GM23338 (cell line): ENCODE measurements around the gene CYRIA. TPM values are rescaled to one million over a fixed set of nuclear protein-coding genes. Genes with fewer than 3 reads are reported as not detected.

Experiments used
- ATAC-seq: fragments of 200-7000 bp; cut with Tn5 transposase; 3 replicates; pipeline ENCODE4 v1.9.1; 2020
- DNase-seq: peaks from one replicate; pipeline ENCODE4 v3.0.0-alpha.2; 2015; ENCODE audit warnings: low spot score
- H2AFZ ChIP-seq: fragments of 200-600 bp; sonication (generic); 2 replicates; pipeline ENCODE4 v1.8.0; 2016; ENCODE audit warnings: antibody characterized with exemption, mild to moderate bottlenecking, moderate library complexity
- H3F3A ChIP-seq: fragments of 200-600 bp; sonication (generic); replicated peaks from 2 replicates; pipeline ENCODE4 v1.8.0; 2017; ENCODE audit warnings: antibody characterized with exemption, mixed run types, low read depth
- H3K27ac ChIP-seq: fragments of 200-600 bp; sonication (generic); 2 replicates; pipeline ENCODE4 v1.6.1; 2016; ENCODE audit warnings: low read depth
- H3K27me3 ChIP-seq: fragments of 200-600 bp; sonication (generic); 2 replicates; pipeline ENCODE4 v1.8.0; 2016; ENCODE audit warnings: mild to moderate bottlenecking, mixed run types, moderate library complexity; ENCODE audit not compliant: insufficient read depth
- H3K36me3 ChIP-seq: fragments of 200-600 bp; sonication (generic); 2 replicates; pipeline ENCODE4 v1.8.0; 2016; ENCODE audit warnings: mild to moderate bottlenecking; ENCODE audit not compliant: insufficient read depth
- H3K4me1 ChIP-seq: fragments of 200-600 bp; sonication (generic); 2 replicates; pipeline ENCODE4 v1.8.0; 2016; ENCODE audit warnings: mild to moderate bottlenecking, moderate library complexity; ENCODE audit not compliant: insufficient read depth
- H3K4me2 ChIP-seq: fragments of 200-600 bp; sonication (generic); 2 replicates; pipeline ENCODE4 v1.7.1; 2017; ENCODE audit warnings: mixed run types
- H3K4me3 ChIP-seq: fragments of 200-600 bp; sonication (generic); 2 replicates; pipeline ENCODE4 v1.6.1; 2016; ENCODE audit warnings: mixed run types
- H3K79me2 ChIP-seq: fragments of 200-600 bp; sonication (generic); replicated peaks from 2 replicates; pipeline ENCODE4 v1.8.0; 2017; ENCODE audit warnings: mild to moderate bottlenecking; ENCODE audit not compliant: insufficient read depth
- H3K9me2 ChIP-seq: fragments of 200-600 bp; sonication (generic); 2 replicates; pipeline ENCODE4 v1.8.0; 2017; ENCODE audit not compliant: insufficient read depth
- H4K20me1 ChIP-seq: fragments of 200-600 bp; sonication (generic); replicated peaks from 2 replicates; pipeline ENCODE4 v1.8.0; 2017; ENCODE audit warnings: mild to moderate bottlenecking; ENCODE audit not compliant: insufficient read depth
- H3K27ac Mint-ChIP-seq: 2 replicates; pipeline ENCODE4 v1.8.0; 2020; ENCODE audit warnings: inconsistent platforms, mild to moderate bottlenecking, moderate library complexity, mixed read lengths
- H3K27me3 Mint-ChIP-seq: 3 replicates; pipeline ENCODE4 v1.8.0; 2022; ENCODE audit warnings: low read depth, mild to moderate bottlenecking, moderate library complexity, mixed read lengths, inconsistent platforms; ENCODE audit not compliant: insufficient read depth, poor library complexity
- H3K36me3 Mint-ChIP-seq: 3 replicates; pipeline ENCODE4 v1.8.0; 2021; ENCODE audit warnings: low read depth, mild to moderate bottlenecking, inconsistent platforms, moderate library complexity, mixed read lengths
- H3K4me1 Mint-ChIP-seq: 3 replicates; pipeline ENCODE4 v1.8.0; 2020; ENCODE audit warnings: mild to moderate bottlenecking, inconsistent platforms, mixed read lengths
- H3K4me3 Mint-ChIP-seq: 3 replicates; pipeline ENCODE4 v1.8.0; 2021; ENCODE audit warnings: moderate library complexity, mild to moderate bottlenecking, inconsistent platforms, mixed read lengths
- H3K9me3 Mint-ChIP-seq: 3 replicates; pipeline ENCODE4 v1.8.0; 2020; ENCODE audit warnings: moderate library complexity, mild to moderate bottlenecking, inconsistent platforms, mixed read lengths
- CREB1 ChIP-seq: fragments of 250-450 bp; sonication (Bioruptor Pico); IDR thresholded peaks from 2 replicates; pipeline ENCODE4 v1.5.0; 2020; ENCODE audit warnings: low read depth, mild to moderate bottlenecking, moderate library complexity
- EZH2 ChIP-seq: fragments of 200-600 bp; sonication (generic); IDR thresholded peaks from one replicate; pipeline ENCODE4 v1.8.0; 2017; ENCODE audit warnings: antibody characterized with exemption, mild to moderate bottlenecking, low read depth; ENCODE audit not compliant: unreplicated experiment
- EZH2phosphoT487 ChIP-seq: fragments of 200-600 bp; sonication (generic); IDR thresholded peaks from one replicate; pipeline ENCODE4 v1.8.1; 2018; ENCODE audit warnings: antibody characterized with exemption; ENCODE audit not compliant: unreplicated experiment
- JUNB ChIP-seq: IDR thresholded peaks from one replicate; pipeline ENCODE4 v1.6.1; 2016; ENCODE audit warnings: antibody characterized with exemption; ENCODE audit not compliant: unreplicated experiment
- POLR2AphosphoS5 ChIP-seq: IDR thresholded peaks from 2 replicates; pipeline ENCODE4 v1.6.1; 2016; ENCODE audit warnings: antibody characterized with exemption, low read depth
- STAT1 ChIP-seq: IDR thresholded peaks from one replicate; pipeline ENCODE4 v1.6.1; 2016; ENCODE audit warnings: antibody characterized with exemption; ENCODE audit not compliant: unreplicated experiment
- ZNF114 ChIP-seq: fragments of 250-450 bp; sonication (Bioruptor Pico); IDR thresholded peaks from 2 replicates; pipeline ENCODE4 v1.5.0; 2020; ENCODE audit warnings: mild to moderate bottlenecking, moderate library complexity
- ZNF331 ChIP-seq: fragments of 250-450 bp; sonication (Bioruptor Pico); IDR thresholded peaks from 2 replicates; pipeline ENCODE4 v1.5.0; 2020; ENCODE audit warnings: low read depth, mild to moderate bottlenecking, moderate library complexity
- ZNF462 ChIP-seq: fragments of 250-450 bp; sonication (Bioruptor Pico); IDR thresholded peaks from 2 replicates; pipeline ENCODE4 v1.5.0; 2020; ENCODE audit warnings: mild to moderate bottlenecking, moderate library complexity
- polyA plus RNA-seq: library from polyadenylated mRNA; unstranded; fragments of >200 nt; fragmentation: Nextera tagmentation; extraction: Ambion mirVana; gene quantifications from 2 replicates; pipeline ENCODE4 v1.2.1, GENCODE V29; 2016
- total RNA-seq: library from RNA; depleted of rRNA; stranded (reverse); fragments of >200 nt; shearing (Covaris generic); gene quantifications from 2 replicates; pipeline ENCODE4 v1.2.3, GENCODE V29; 2014
- TF ChIP-seq, protein P1 (sequence below): IDR thresholded peaks from 2 replicates; pipeline ENCODE4 v1.6.1; 2016; ENCODE audit warnings: antibody characterized with exemption
- TF ChIP-seq, protein P2 (sequence below), 2 experiments: fragments of 200-600 bp in 1 of 2; sonication (generic) in 1 of 2; conservative IDR thresholded peaks; 2 replicates each; pipeline versions ENCODE4 v1.5.1 to v1.6.1; 2016 to 2017; ENCODE audit warnings: antibody characterized with exemption in 2 of 2, low read depth in 2 of 2, mild to moderate bottlenecking in 2 of 2, moderate library complexity in 1 of 2

CYRIA gene
- total and polyA plus RNA-seq, 2 experiments from 2014 or later = 3.0 to 5.3 TPM

DNA sequence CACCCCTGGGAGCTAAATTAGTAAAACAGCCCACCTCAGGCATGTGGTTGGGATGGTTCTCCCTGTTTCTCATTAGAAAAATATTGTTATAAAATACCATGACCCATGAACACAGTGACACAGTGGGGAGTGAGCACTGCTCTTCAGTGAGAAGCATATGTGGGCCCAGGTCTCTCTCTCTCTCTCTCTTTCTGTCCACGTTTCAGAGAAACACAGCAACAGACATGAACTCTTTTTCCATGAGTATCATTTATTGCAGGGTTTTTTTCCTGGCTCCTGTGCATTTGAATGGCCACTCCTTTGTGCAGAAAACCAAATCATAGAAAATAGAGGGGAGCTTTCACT is 41.2 kb downstream of the CYRIA start (continued):
- TF ChIP-seq, protein P1, sequence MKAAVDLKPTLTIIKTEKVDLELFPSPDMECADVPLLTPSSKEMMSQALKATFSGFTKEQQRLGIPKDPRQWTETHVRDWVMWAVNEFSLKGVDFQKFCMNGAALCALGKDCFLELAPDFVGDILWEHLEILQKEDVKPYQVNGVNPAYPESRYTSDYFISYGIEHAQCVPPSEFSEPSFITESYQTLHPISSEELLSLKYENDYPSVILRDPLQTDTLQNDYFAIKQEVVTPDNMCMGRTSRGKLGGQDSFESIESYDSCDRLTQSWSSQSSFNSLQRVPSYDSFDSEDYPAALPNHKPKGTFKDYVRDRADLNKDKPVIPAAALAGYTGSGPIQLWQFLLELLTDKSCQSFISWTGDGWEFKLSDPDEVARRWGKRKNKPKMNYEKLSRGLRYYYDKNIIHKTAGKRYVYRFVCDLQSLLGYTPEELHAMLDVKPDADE = no peak
- TF ChIP-seq ZNF331 (CRISPR knock-in tag) = no peak

DNA sequence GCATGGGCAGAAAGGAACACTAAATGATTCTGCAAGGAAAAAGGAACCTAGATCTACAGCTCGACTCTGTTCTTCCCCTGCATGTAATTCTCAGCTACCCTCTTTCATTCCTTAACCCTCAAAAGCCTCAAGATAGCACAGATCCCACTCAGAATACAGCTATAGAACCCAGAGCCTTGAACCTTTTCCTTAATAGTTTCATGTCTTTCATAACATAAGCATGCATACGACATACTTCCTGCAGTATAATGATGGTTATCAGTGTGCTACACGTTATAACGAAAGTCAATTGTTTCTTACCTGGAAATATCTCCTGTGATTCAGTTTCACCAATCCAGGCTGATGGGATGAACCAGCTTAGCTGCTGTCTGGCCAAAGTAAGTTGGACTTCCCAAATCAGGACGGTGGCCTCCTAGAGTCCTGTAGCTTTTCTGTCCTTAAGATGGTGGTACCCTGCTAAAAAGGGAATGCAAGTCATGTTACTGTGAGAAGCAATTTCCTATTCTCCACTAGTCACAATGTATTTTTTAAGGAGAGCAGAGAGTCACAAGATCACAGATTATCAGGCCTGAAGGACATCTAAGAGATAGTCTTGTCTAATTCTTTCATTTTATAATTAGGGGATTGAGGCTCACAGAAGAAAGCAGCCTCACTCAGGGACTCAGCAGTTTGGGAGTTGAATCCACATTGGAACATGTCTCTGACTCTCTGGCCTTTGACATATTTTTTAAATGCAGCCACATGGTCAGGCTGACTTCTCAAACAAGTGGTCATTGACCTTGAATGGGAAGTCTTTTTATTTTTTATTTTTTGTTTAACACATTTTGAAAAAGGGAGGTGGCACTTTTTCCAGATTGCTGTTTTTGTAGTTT is 41.8 kb downstream of the CYRIA start:
- no peaks in the 10 kb centered on the region for H4K20me1 ChIP-seq
- peaks cover 28% of the 10 kb centered on the region for H3K4me1 Mint-ChIP-seq
- TF ChIP-seq POLR2AphosphoS5 = no peak
- TF ChIP-seq CREB1 (CRISPR knock-in tag) = no peak
- TF ChIP-seq, protein P1 = no peak
- no peak for TF ChIP-seq ZNF331 (CRISPR knock-in tag)
- TF ChIP-seq STAT1 = no peak
- TF ChIP-seq EZH2 = no peak
- TF ChIP-seq EZH2phosphoT487 = no peak
- no peak for TF ChIP-seq ZNF114 (CRISPR knock-in tag)
- no peak for TF ChIP-seq ZNF462 (CRISPR knock-in tag)
- no peak for TF ChIP-seq JUNB
- TF ChIP-seq, protein P2, sequence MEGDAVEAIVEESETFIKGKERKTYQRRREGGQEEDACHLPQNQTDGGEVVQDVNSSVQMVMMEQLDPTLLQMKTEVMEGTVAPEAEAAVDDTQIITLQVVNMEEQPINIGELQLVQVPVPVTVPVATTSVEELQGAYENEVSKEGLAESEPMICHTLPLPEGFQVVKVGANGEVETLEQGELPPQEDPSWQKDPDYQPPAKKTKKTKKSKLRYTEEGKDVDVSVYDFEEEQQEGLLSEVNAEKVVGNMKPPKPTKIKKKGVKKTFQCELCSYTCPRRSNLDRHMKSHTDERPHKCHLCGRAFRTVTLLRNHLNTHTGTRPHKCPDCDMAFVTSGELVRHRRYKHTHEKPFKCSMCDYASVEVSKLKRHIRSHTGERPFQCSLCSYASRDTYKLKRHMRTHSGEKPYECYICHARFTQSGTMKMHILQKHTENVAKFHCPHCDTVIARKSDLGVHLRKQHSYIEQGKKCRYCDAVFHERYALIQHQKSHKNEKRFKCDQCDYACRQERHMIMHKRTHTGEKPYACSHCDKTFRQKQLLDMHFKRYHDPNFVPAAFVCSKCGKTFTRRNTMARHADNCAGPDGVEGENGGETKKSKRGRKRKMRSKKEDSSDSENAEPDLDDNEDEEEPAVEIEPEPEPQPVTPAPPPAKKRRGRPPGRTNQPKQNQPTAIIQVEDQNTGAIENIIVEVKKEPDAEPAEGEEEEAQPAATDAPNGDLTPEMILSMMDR (conservative IDR thresholded peaks at IDR 0.05; ENCODE audit: low read depth in 2 of 2) = no peak

More for the DNA sequence above, 41.8 kb downstream of the CYRIA start:
- Histone ChIP-seq H3K27ac (no peak overlapping the region), H2AFZ (no peak overlapping the region), H3K79me2 (no peaks in the 10 kb centered on the region), H3K27me3 (no peaks in the 10 kb centered on the region), H3K36me3 (no peaks in the 10 kb centered on the region), H3K4me1 (peaks cover 16% of the 10 kb centered on the region), H3F3A (no peaks in the 10 kb centered on the region), H3K9me2 (no peaks in the 10 kb centered on the region; the same call in 1 of the 2 replicates), H3K4me2 (no peak overlapping the region), H3K4me3 (no peak overlapping the region)
- no peaks in the 10 kb centered on the region for H3K27me3 Mint-ChIP-seq
- DNase-seq (no peak), ATAC-seq (no peak)
- H3K4me3 Mint-ChIP-seq = no peak overlapping the region
- H3K36me3 Mint-ChIP-seq = no peaks in the 10 kb centered on the region
- peak overlapping the region; percentile 20; the same call in 1 of the 2 replicates for H3K27ac Mint-ChIP-seq
- H3K9me3 Mint-ChIP-seq = no peaks in the 10 kb centered on the region
